ENCODE results near the gene PDE6A.

The PDE6A gene

DNA sequence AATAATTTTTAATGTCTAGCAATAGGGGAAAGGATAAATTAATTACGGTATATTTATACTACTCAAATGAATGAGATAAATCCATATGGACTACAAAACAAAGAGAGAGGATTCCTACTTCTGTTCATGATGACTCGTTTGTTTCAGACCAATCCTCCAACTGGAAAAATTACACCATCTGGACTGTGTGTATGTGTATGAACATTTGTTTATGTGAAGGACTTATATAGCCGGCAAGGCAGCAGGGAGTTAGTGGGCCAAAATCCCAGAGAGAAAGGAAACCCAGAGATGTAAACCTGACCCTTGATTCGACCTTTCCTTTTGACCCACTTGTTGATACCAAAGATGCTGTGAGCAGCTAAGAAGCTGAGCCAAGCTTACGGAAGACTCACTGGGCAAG lies 20.1 kb downstream of the PDE6A start:
- no peak for DNase-seq

- no peak for DNase-seq
These were observed 21.6 kb downstream of the PDE6A start for GRCh38 chr5:149922950-149923349.

GRCh38 chr5:149921597-149921996 lies 23.0 kb downstream of the PDE6A start:
- DNase-seq, result no peak

- DNase-seq, result no peak
These were observed 27.4 kb downstream of the PDE6A start for GRCh38 chr5:149917073-149917676.

DNA sequence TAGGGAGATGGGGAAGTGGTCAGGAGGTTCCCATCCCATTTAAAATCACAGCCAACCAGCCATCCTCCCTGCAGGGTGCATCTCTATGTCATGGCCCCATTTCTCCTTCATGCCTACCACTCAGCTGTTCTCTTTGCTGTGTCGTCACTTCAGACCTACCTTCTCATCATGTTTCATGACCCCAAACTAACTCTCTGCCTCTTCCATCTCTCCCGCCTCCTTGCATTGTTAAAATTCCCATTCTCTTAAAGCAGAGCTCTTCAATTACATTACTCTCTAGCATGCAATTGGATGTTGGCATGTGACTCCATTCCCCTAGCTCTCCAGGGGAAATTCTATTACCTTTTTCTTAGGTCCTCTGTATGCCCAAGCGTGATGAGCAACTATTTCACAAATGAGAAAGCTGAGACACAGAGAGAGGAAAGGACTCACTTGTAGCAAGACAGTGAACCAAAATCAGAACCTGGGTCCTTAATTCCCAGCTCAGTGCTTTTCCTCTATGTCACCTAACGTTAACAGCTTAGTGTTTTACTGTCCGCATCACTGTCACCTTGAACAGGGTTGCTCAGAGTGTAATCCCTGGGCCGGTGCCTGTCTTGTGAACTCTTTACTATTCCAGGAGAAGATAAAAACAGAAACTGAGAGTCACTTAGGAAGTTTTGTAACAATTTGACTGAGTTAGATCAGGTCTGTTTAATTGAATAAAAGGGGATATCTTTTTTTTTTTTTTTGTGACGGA lies 28.1 kb downstream of the PDE6A start:
- no peak for DNase-seq

- DNase-seq, result no peak
These were observed 29.0 kb downstream of the PDE6A start for GRCh38 chr5:149915392-149916260.

DNA sequence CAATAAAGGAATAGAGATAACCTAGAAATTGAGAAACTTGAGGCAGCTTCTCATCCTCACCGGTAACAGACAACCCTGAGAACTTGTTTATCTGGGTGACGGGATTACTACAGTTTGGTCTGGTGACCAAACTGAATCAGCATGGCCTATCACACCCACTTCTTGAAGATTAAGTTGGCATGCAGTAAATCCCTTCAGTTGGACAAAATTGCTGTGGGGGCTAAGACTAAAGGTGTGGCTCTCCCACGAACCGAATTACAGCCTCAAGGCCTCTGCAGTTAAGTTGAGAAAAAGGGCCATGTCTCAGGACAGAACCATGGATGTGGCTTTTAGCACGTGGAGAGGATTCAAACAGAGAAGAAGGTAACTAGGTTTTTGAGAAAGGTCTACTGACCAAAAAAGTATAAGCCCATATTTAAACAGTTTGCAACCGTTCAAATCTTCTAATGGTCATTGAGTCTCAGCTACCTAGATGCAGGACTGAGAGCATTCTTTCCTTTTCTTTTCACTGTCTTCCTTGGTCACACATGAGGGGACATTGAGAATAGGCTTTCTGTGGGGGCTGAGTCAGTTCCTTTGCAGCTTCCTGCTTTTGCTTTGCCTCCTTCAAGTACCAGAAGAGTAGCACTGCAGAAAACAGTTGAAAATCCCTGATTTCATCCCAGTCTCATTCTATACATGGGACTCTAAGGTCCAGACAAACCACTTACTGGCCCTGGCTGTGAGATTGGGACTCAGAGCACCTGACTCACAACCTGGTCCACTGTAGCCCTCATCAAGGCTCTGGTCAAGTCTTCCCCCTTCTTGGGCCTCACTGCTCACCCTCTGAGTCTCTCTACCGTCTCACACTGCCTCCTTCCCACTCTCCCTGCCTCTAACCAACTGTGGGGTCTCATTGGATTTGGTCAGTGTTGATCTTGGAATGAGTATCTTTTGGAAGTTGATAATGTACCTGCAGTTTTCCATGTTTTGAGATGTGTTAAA lies 30.9 kb downstream of the PDE6A start:
- no peak for DNase-seq

DNA sequence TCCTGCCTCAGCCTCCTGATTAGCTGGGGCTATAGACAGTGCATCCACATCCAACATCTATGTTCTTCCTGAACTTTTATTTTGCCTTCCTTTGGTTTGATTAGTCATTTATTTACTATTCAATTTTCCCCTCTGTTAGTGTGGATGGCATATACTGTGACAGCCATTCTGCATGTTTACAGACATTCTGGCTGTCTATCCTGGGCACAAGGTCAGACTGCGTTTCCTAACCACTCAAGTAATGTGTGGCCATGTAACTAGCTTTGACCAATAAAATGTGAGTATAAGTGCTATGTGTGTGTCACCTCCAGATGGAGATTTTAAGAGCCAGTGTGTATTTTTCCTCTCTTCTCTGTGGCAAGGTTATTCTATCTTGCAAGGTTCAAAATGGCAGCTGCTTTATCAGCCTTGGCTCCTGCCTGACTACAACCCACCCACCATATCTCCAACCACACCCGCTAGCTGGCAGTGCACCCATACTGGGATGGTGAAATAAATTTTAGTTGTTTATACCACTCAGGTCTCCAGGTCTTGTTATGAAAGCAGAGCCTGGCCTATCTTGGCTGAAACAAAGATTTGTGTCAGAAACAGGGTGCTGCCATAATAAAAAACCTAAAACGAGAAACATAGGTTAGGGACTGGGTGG lies 32.2 kb downstream of the PDE6A start:
- no peak for DNase-seq

DNA sequence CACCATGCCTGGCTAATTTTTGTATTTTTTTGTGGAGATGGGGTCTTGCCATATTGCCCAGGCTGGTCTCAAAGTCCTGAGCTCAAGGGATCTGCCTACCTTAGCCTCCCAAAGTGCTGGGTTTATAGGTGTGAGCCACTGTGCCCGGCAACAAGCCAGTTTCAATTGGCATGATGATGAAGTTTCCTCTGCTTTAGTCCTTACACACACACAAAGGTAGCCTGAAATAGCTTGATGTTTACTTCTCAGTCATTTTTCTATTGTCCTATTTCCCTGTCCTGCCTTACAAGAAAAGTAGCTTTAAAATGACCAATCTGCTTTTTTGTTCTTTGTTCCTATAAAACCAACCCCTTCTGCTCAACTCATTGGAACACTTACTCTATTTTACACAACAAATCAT lies 33.6 kb downstream of the PDE6A start:
- DNase-seq, result no peak

DNA sequence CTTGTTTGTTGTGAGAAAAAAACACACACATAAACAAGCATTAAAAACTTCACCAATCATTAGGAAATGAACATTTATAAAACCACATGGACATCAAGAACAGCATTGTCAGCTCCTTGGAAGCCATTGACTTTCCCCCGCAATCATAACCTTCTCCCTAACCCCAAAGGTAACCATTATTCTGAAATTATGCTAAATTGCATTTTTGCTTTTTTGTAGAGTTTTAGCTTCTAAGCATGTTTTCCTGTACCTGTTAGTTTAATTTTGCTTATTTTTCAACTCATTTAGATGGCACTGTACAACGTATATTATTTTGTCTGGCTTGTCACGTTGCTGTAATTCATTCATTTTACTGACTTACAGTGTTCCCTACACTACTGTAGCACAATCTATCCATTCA lies 36.8 kb downstream of the PDE6A start:
- no peak for DNase-seq

DNA sequence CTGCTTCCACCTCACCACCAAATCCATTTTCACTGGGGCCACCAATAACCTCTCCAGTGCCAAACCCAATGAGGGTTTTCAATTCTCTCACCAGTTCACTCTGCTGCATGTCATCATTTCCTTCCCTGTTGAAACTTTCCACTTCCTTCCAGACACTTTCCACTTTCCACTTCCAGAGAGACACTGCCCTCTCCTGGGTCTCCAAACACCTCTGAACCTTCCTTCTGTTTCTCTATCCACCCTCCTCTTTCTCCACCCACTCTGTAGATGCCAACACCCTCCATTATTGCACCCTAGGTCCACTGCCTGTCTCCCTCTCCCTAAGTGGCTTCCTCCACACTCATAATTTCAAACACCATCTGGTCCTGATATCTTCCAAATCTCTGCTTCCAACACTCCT lies 39.6 kb downstream of the PDE6A start:
- DNase-seq, result no peak

DNA sequence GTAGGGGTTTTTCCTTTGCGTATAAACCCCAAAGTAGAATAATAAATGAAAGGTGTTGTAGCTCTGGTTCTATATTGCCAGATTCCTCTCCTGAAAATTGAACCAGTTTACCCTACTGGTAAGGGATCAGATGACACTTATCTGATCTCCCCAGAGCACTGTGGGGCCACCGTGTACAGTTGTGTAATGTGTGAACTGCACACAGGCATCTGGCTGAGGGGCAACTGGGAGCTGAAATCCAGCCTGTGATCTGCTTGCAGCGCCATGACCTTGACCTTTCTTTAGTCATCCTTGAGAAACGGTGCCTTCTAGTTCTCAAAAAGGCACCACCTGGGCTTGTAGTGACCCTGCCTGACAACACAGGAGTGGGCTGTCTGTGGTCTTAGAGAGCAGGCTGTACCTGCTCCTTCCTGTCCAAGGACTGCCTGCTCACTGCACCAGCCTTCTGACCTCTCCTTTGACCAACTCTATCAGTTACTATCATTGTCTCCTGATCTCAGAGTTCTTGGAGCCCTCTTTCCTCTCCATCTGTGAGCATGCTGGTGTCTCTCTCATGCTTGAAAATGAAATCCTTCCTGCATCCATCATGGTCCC lies 40.2 kb downstream of the PDE6A start:
- DNase-seq, result no peak

- no peak for DNase-seq
These were observed 41.2 kb downstream of the PDE6A start for GRCh38 chr5:149903404-149903803.

DNA sequence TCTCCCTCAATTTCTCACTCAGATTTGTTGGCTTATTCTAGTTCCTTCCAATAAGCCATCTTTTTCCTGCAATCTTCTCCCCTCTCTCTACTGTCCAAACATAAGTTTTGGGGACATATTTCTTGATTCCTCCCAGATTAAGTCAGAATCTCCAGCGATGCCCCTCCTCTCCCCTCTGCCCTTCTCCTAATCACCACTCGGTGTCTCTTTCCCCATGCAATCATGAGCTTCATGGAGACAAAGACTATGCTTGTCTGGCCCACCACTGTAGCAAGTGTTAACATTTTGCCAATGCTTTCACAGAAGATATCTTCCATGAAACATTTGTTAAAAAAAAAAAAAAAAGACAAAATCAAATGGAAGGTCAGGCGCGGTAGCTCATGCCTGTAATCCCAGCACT lies 42.4 kb downstream of the PDE6A start:
- DNase-seq, result no peak

DNA sequence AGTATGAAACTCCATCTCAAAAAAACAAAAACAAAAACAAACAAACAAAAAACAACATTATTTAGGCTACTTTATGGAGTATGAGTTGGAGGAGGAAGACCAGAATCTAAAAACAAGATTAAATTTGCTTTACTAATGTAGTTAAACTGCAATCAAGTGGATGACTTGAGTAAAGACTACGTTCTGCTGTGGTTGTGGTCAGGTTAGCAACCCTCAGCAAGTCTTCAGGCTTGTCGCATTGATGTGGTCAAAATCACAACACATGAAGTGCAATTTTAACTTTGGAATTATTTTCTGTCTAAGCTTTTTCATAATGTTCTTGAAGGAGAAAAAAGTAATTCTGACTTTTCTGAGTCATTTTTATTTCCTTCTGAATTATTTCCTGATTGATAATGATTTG lies 43.1 kb downstream of the PDE6A start:
- DNase-seq, result no peak

DNA sequence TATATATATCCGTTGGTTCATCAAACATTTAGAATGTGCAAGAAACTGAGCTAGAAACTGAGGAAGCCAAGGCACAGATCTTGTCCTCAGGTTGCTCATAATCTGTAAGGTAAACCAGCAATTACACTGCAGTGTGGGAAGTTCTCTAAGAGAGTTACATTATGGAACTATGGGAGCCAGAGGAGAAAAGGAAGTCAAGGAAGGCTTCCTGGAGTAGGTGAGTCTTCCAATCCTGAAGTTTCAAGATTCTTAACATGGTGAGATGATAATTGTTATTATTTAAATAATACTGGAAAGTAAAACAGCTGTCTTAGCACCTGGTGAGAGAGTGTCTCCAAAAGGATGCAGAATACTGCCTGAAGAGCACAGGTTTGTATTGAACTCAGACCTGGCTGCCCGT lies 44.2 kb downstream of the PDE6A start:
- DNase-seq, result no peak

DNA sequence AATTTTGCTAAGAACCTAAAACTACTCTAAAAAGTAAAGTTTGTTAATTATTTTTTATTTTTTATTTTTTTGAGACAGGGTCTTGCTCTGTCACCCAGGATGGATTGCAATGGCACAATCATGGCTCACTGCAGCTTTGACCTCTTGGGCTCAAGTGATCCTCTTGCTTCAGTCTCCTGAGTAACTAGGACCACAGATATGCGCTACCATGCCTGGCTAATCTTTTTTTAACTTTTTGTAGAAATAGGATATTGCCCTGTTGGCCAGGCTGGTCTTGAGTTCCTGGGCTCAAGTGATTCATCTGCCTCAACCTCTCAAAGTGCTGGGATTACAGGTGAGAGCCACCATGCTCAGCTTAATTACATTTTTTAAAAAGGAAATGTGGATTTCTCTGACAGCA lies 45.8 kb downstream of the PDE6A start:
- no peak for DNase-seq

- no peak for DNase-seq
These were observed 48.9 kb downstream of the PDE6A start for GRCh38 chr5:149895416-149896345.

GRCh38 chr5:149894237-149894636 lies 50.4 kb downstream of the PDE6A start:
- DNase-seq, result no peak

DNA sequence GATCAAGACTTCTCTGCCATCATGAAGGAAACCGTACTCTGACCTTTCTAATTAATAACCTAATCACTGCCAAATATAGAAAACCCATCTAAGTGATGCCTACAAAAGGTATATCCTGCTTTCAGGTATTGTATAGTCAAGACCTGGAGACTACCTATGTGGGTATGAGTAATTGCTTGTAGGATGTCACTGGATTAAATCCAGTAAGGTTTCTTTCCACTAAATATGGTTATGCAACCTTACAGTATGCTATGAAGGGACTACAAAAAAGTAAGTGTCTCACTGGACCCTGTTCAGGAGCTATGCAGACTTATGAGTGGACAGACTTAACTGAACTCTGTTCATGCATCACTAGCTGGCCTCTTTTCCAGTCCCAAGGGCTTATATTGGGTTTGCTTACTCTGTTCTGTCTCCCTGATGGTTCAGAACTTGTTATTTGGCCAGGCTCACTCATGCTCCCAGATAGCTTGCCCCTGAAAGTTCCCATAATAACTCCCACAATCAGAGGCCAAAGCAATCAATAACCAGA lies 51.1 kb downstream of the PDE6A start:
- DNase-seq, result no peak

All from activated CD4-positive, alpha-beta T cell treated with anti-CD3 and anti-CD28 coated beads, Interleukin-2, amount 50 U/mL, for 4 hours (primary cell).